GM21825 (cell line): ENCODE measurements around the gene RUFY4.
A peak's percentile ranks its signal among the peaks of the same experiment; 100 is the strongest.

Experiments
- ATAC-seq: cut with Tn5 transposase; IDR thresholded peaks from one replicate; pipeline ENCODE4 v1.9.1; 2021; ENCODE audit warnings: mild to moderate bottlenecking, moderate library complexity; ENCODE audit not compliant: unreplicated experiment

The RUFY4 gene

GRCh38 chr2:218068721-218069334 is at the start of gene RUFY4:
TSS of gene RUFY4 (plus strand) at chr2:218069253. CDS start at chr2:218070606, 1,353 bp downstream.
- ATAC-seq: peak; percentile 69

- no peak for ATAC-seq
Measured at GRCh38 chr2:218019411-218020060, 49.5 kb upstream of the RUFY4 start.

- no peak for ATAC-seq
Measured at GRCh38 chr2:218020281-218020680, 48.8 kb upstream of the RUFY4 start.

GRCh38 chr2:218020966-218021535 is 48.0 kb upstream of the RUFY4 start:
- no peak for ATAC-seq

- no peak for ATAC-seq
Measured at GRCh38 chr2:218021536-218022071, 47.4 kb upstream of the RUFY4 start.

- ATAC-seq: no peak
Measured at GRCh38 chr2:218022131-218022850, 46.8 kb upstream of the RUFY4 start.

- ATAC-seq: no peak
Measured at GRCh38 chr2:218022851-218023530, 46.1 kb upstream of the RUFY4 start.

GRCh38 chr2:218023636-218024035 is 45.4 kb upstream of the RUFY4 start:
- ATAC-seq: no peak

GRCh38 chr2:218024336-218024735 is 44.7 kb upstream of the RUFY4 start:
- ATAC-seq: no peak

GRCh38 chr2:218024871-218025270 is 44.2 kb upstream of the RUFY4 start:
- no peak for ATAC-seq

- ATAC-seq: no peak
Measured at GRCh38 chr2:218026244-218026643, 42.8 kb upstream of the RUFY4 start.

GRCh38 chr2:218026676-218027425 is 42.2 kb upstream of the RUFY4 start:
- no peak for ATAC-seq

GRCh38 chr2:218027426-218028188 is 41.4 kb upstream of the RUFY4 start:
- ATAC-seq: no peak

- ATAC-seq: no peak
Measured at GRCh38 chr2:218028189-218028495, 40.9 kb upstream of the RUFY4 start.

GRCh38 chr2:218028562-218029348 is 40.3 kb upstream of the RUFY4 start:
- ATAC-seq: no peak

GRCh38 chr2:218029366-218030360 is 39.4 kb upstream of the RUFY4 start:
- ATAC-seq: no peak

GRCh38 chr2:218030409-218031195 is 38.5 kb upstream of the RUFY4 start:
- ATAC-seq: no peak
